IgD-negative memory B cell (primary cell): Measurements from ENCODE around the gene NPL. TPM values are rescaled to one million over a fixed set of nuclear protein-coding genes. Genes with fewer than 3 reads are reported as not detected.

Experiments used
- H3K27ac Mint-ChIP-seq, 3 donors: one replicate each; pipeline ENCODE4 v1.8.0; 2020 to 2022; ENCODE audit warnings: mild to moderate bottlenecking in 3 of 3, mixed read lengths in 3 of 3, moderate library complexity in 1 of 3
- H3K27me3 Mint-ChIP-seq: one replicate; pipeline ENCODE4 v1.8.0; 2021; ENCODE audit warnings: mixed read lengths
- H3K36me3 Mint-ChIP-seq: one replicate; pipeline ENCODE4 v1.8.0; 2020; ENCODE audit warnings: mild to moderate bottlenecking, mixed read lengths
- H3K4me1 Mint-ChIP-seq, 3 donors: one replicate each; pipeline ENCODE4 v1.8.0; 2020 to 2022; ENCODE audit warnings: mixed read lengths in 3 of 3, mild to moderate bottlenecking in 1 of 3
- H3K4me3 Mint-ChIP-seq, 4 donors: one replicate each; pipeline ENCODE4 v1.8.0; 2020 to 2022; ENCODE audit warnings: mild to moderate bottlenecking in 4 of 4, mixed read lengths in 4 of 4, moderate library complexity in 3 of 4
- H3K9me3 Mint-ChIP-seq, 3 donors: one replicate each; pipeline ENCODE4 v1.8.0; 2020 to 2021; ENCODE audit warnings: mixed read lengths in 3 of 3, mild to moderate bottlenecking in 1 of 3
- polyA plus RNA-seq: library from polyadenylated mRNA; unstranded; fragments of 300-500 nt; fragmentation: Illumina TruSeq; gene quantifications from one replicate; pipeline ENCODE4 v1.2.3, GENCODE V29; 2021

The NPL gene
- polyA plus RNA-seq, 1 donor from 2014 or later: 4.8 TPM

DNA sequence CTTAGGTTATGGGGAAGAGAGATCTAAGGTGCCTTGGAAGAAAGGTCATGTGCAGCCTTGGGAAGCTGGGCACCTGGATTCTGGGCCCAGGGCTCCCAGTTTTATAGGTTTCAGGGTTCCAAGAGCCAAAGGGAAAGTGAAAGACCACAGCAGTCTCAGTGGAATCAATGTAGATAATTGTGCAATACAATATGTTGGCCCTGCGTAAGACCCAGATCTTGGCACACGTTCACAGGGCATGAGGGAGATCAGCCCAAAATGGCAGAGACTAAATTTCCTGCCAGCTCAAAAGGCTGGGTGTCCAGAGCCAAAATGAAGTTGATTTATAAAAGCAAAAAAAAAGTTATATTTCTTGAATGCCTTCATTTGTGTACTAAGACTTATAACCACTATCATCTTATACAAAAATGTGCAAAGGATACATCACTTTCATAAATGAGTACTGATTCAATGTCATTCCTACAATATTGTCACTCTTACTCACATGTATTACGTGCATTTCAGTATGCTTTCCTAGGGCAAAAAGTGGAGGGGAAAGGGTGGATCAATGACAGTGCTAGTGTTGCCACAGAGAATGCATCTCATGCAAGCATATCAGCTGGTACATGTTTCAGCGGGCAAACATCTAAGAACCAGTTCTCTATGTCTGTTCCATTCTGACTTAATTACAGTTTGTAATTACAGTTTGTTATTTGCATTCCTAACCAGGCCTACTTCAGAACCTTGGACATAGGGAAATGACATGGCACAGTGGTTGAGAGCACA lies 22.5 kb upstream of the NPL start:
- no peak overlapping the region for H3K27ac Mint-ChIP-seq
- no peaks in the 10 kb centered on the region for H3K36me3 Mint-ChIP-seq
- H3K9me3 Mint-ChIP-seq: peaks cover 0 to 1% (median 0%) of the 10 kb centered on the region in 3 donors

DNA sequence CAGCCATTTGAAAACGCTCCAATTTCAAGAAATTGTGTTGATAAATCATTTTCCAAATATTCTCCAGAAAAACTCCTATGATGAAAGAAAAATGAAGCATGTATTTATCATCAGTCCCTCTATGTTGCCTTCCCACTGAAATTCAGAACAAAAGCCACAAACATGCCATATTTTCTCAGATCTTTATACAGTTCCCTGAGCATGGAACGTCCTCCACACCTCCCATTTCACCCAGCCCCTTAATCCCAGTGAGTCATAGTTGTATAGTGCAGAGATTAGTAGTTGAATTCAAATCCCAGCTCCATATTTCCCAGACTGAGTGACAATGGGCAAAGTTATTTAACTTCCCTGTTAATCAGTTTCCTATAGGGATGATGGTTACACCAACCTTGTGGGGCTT lies 20.6 kb upstream of the NPL start:
- H3K4me1 Mint-ChIP-seq: no peaks in the 10 kb centered on the region
- no peak overlapping the region for H3K4me3 Mint-ChIP-seq
- peaks cover 1 to 4% (median 2%) of the 10 kb centered on the region in 3 donors for H3K9me3 Mint-ChIP-seq
- no peaks in the 10 kb centered on the region for H3K36me3 Mint-ChIP-seq
- H3K27me3 Mint-ChIP-seq: peaks cover 4% of the 10 kb centered on the region
- no peak overlapping the region for H3K27ac Mint-ChIP-seq

More for the DNA sequence above, 22.5 kb upstream of the NPL start:
- peaks cover 1% of the 10 kb centered on the region for H3K27me3 Mint-ChIP-seq
- peaks cover 0 to 4% (median 0%) of the 10 kb centered on the region in 3 donors for H3K4me1 Mint-ChIP-seq
- no peak overlapping the region for H3K4me3 Mint-ChIP-seq

DNA sequence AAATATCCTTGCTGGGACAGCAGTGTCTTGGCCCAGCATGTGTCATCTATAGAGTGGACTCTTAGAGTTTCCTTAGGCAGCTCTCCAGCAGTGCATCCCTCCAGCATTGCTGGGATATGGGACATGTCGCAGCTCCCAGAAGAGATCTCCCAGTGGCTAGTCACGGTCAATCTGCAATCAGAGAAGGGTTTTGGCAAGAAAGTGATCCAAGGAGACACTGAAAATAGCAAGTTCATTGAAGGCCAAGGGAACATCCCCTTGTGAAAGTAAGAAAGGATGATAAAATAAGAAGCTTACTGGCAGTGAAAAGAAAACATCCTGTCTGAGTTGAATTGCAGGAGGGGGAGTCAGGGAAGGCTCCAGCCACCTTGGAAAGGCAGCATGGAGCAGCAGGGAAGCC lies 19.3 kb upstream of the NPL start:
- Mint-ChIP-seq H3K4me1 (peaks cover 0 to 1% (median 0%) of the 10 kb centered on the region in 3 donors), H3K27ac (no peak overlapping the region), H3K4me3 (no peak overlapping the region), H3K27me3 (peaks cover 7% of the 10 kb centered on the region), H3K9me3 (peaks cover 0 to 5% (median 2%) of the 10 kb centered on the region in 3 donors), H3K36me3 (no peaks in the 10 kb centered on the region)

DNA sequence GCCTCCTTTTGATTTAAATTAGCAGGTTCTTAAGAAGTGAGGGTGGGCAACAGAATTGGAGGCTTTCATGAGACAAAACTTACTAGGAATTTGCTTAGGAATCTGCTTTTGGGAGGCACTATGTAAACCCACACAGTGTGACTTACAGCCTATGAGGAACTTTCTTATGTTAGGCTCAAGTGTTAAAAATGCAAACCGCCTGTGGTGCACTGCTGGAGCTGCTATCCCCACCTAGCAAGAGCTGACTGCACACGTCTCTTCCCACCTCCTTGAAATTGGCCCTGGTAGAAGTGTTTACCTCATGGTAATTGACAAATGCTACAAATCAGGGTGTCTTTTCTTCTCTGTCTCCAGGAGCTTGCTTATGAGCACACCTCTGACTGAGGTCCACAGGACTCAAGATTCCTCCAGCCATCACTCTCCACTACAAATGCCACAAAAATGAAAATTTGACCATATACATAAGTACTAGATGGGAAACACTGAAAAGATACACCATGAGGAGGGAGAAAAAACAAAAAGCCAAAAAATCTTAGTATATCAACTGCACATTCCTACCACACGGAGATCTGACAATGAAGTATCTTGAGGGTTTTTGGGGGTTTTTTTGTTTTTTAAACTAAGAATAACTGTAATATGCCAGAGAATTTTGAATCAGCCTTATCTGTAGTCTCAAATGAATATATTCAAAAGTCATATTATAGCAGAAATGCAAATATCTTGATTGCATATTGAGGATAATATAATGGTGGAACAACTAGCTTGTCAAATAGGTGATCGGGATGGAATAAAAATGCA lies 18.2 kb upstream of the NPL start:
- Mint-ChIP-seq H3K27ac (no peak overlapping the region), H3K36me3 (no peaks in the 10 kb centered on the region), H3K4me1 (peaks cover 0 to 1% (median 0%) of the 10 kb centered on the region in 3 donors), H3K27me3 (peaks cover 7% of the 10 kb centered on the region), H3K4me3 (no peak overlapping the region), H3K9me3 (peaks cover 0 to 5% (median 2%) of the 10 kb centered on the region in 3 donors)

DNA sequence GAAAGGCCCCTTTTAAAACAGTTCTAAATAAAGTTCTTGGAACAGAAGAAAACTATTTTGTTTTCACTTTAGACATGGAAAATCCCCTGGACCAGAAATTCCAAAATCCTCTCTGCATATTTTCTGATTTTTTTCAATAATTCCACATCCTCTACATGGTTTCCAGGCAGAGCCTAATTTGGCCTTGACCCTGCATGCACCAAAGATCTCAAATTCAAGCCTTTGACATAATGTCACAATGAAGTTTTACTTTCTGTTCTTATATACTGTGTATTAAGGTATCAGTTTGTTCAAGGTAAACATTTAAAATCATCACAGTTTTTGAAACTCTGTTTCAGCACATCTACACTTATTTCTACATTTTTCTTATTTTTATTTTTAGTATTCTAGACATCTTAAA lies 12.2 kb upstream of the NPL start:
- H3K27me3 Mint-ChIP-seq: peaks cover 7% of the 10 kb centered on the region
- H3K4me3 Mint-ChIP-seq: no peak overlapping the region
- peaks cover 0 to 5% (median 2%) of the 10 kb centered on the region in 3 donors for H3K9me3 Mint-ChIP-seq
- no peak overlapping the region for H3K27ac Mint-ChIP-seq
- no peaks in the 10 kb centered on the region for H3K36me3 Mint-ChIP-seq
- peaks cover 0 to 11% (median 8%) of the 10 kb centered on the region in 3 donors for H3K4me1 Mint-ChIP-seq

DNA sequence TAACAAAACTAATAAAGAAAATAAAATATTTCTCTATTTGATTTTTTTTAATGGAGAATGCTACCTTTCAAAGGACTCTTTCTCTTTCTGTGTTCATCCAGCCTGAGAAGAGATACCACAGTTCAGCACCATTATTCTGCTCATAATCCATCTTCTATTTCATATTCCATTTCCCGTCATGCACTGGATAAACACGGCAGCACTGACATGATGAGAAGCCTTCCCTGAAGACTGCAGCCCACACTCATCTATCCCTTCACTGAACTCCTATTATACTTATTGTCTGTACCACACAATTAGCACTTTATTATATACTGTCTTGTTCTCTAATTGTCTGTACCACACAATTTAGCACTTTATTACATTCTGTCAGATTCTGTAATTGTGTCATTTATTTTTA lies 10.7 kb upstream of the NPL start:
- no peak overlapping the region for H3K27ac Mint-ChIP-seq
- H3K36me3 Mint-ChIP-seq: no peaks in the 10 kb centered on the region
- peaks cover 0 to 11% (median 8%) of the 10 kb centered on the region in 3 donors for H3K4me1 Mint-ChIP-seq
- no peak overlapping the region for H3K4me3 Mint-ChIP-seq
- peaks cover 0 to 2% (median 0%) of the 10 kb centered on the region in 3 donors for H3K9me3 Mint-ChIP-seq
- peaks cover 5% of the 10 kb centered on the region for H3K27me3 Mint-ChIP-seq

DNA sequence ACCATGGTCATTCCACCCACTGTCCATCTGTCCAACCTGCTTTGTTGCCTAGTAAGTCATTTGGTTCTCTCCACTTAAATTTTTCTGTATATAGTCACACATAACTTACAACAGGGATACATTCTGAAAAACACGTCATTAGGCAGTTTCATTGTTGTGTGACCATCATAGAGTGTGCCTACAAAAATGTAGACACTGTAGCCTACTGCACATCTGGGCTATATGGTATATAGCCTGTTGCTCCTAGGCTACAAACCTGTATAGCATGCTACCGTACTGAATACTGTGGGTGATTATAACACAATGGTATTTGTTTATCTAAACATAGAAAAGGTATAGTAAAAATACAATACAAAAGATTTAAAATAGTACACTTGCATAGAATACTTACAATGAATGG lies 10.0 kb upstream of the NPL start:
- no peaks in the 10 kb centered on the region for H3K9me3 Mint-ChIP-seq
- H3K4me3 Mint-ChIP-seq: no peak overlapping the region
- H3K36me3 Mint-ChIP-seq: no peaks in the 10 kb centered on the region
- no peaks in the 10 kb centered on the region for H3K27me3 Mint-ChIP-seq
- peaks cover 0 to 10% (median 8%) of the 10 kb centered on the region in 3 donors for H3K4me1 Mint-ChIP-seq
- H3K27ac Mint-ChIP-seq: no peak overlapping the region

DNA sequence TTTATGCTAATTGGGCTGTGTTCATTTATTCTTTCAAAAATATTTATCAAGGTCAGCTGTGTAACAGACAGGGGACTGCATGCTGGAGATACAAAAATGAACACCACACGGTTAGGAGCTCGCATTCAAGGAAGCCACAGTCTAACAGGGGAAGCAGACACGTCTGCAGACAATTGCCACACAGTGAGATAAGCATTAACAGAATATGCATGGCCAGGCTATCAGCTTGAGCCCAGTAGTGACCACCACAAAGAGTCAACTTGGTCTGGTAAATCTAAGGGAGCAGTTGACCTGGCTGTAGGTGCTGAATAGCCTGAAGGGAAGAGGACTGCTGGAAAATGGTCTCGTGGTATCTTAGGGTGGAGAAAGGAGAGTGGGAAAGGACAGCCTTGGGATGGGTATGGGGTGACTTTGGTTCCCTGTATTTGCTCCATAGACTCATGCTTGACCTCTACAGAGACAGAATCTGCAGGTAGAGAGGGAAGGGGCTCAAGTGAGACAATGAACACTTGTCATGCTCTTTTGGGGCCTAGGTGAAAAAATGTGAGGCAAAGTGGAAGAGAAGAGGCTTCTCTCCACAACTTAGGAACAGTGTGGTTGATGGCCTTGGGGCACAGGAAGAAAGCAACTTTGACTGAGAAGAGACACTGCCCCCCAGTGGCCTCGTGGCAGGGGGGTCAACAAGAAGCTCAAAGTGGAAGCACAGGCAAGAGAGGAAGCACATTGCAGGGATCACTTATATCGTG lies 7.6 kb upstream of the NPL start:
- H3K4me1 Mint-ChIP-seq: peaks cover 0 to 10% (median 8%) of the 10 kb centered on the region in 3 donors
- H3K4me3 Mint-ChIP-seq: no peak overlapping the region
- no peaks in the 10 kb centered on the region for H3K36me3 Mint-ChIP-seq
- H3K9me3 Mint-ChIP-seq: no peaks in the 10 kb centered on the region
- no peak overlapping the region for H3K27ac Mint-ChIP-seq
- H3K27me3 Mint-ChIP-seq: no peaks in the 10 kb centered on the region

DNA sequence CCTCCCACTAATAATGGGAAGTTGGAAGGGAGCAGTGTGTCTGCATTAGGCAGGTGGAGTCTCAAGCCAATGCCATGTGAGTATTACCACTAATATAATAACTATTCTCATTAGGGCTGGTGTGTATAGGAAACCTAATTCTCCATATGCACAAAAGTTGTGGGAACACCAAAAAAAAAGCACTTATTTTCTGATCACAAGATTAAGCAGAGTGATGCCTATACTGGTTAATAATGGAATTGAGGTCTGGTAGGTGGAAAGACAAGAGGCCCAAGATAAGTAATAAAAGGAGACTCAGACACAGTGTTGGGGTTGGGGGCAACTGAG lies 7.0 kb upstream of the NPL start:
- Mint-ChIP-seq H3K4me1 (peaks cover 0 to 10% (median 8%) of the 10 kb centered on the region in 3 donors), H3K36me3 (no peaks in the 10 kb centered on the region), H3K9me3 (no peaks in the 10 kb centered on the region), H3K27me3 (no peaks in the 10 kb centered on the region), H3K27ac (no peak overlapping the region), H3K4me3 (no peak overlapping the region)

DNA sequence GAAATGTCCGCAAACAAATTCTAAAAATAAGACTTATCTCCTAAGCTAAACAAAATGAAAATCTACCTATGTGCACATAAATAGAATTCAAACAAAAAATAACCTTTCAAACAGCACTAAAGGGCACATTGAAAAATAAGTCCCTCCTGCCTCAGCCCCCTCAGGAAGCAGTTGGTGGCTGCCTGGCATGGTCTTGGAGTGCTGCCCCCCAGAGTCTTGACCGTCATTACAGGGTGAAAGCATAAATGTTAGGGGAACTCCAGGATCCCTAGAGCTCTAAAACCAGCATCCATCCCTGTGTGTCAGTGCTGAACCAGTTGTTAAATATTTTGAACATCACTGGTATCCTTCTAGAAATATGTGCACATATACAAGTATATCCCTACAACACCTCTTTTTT lies 6.5 kb upstream of the NPL start:
- Mint-ChIP-seq H3K27me3 (no peaks in the 10 kb centered on the region), H3K4me3 (no peak overlapping the region), H3K9me3 (no peaks in the 10 kb centered on the region), H3K27ac (no peak overlapping the region), H3K36me3 (no peaks in the 10 kb centered on the region), H3K4me1 (peaks cover 0 to 10% (median 8%) of the 10 kb centered on the region in 3 donors)

DNA sequence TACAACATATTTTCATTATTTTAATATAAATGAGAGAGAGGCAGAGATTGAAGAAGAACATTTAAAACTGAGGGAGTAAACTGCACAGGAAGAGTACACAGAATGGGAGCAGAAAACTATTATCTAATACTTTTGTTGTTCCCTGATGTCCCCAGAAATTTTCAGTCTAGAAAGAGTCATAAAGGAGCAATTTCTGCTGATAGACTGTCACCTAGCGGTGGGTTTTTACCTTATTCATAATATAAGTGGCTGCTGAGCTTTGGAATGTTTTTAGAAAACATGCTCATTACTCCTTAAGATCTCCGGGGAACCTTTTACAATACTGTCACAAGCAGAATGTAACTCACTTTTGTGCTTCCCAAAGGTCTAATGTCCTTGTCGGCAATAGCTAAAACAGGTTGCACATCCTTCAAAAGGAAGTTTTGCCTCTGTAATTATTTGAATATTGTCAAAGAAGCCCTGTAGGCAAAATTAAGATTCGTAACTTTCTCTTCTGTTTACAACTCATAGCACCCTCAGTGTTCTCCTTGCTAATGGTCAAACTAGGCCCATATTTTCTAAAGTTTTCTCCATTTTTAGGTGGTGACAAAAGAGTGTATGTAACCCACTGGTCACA lies 4.9 kb upstream of the NPL start:
- Mint-ChIP-seq H3K4me3 (peak overlapping the region in 1 of 4 donors; percentile 29), H3K4me1 (peaks cover under 1 to 15% (median 11%) of the 10 kb centered on the region in 3 donors), H3K36me3 (no peaks in the 10 kb centered on the region), H3K27me3 (no peaks in the 10 kb centered on the region), H3K9me3 (no peaks in the 10 kb centered on the region), H3K27ac (no peak overlapping the region)

DNA sequence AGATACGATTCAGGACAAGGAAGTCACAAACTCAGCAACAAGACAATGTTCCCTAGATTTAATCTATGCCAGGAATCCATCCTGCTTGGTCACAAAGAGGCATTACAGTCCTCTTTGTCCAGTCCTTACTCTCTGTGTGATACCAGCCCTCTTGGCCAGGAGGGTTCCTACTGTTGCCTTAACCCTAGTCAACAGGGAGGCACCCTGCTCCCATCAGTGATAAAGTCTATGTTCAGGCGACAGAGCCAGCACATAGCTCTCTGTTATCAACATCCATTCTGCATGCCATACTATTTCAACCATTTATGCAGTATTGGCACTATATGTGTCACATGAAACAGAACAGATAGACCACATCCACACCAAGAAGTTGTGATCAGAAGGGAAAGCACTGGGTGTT lies 4.4 kb upstream of the NPL start:
- no peaks in the 10 kb centered on the region for H3K36me3 Mint-ChIP-seq

DNA sequence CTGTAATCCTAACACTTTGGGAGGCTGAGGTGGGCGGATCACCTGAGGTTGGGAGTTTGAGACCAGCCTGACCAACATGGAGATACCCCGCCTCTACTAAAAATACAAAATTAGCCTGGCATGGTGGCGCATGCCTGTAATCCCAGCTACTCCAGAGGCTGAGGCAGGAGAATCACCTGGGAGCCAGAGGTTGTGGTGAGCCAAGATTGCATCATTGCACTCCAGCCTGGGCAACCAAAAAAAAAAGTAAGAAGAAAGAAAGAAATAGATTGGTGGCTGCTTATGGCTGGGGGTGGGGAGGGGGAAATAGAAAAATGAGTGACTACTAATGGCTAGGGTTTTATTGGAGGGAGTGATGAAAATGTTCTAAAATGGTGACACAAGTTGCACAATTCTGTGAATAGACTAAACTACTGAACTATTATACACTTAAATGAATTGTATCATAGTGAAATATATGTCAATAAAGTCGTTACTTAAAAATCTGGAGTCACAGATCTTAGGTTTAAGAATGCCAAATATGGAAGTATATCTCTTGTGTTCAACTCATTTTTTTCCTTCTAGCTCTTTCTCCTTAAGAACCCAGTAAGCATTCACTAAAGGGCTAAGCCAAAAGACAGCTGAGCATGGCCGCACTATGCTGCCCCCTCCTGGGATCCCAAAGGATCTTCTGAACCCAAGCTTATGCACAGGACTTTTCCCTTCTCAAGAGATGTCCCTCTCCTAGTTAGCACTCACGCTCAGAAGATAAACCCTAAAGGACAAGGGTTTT lies 3.2 kb upstream of the NPL start:
- Mint-ChIP-seq H3K9me3 (no peaks in the 10 kb centered on the region), H3K27me3 (no peaks in the 10 kb centered on the region), H3K4me1 (peaks cover 10 to 15% (median 15%) of the 10 kb centered on the region in 3 donors), H3K4me3 (peak overlapping the region in 2 of 4 donors; percentile 21 to 74), H3K27ac (no peak overlapping the region), H3K36me3 (no peaks in the 10 kb centered on the region)

More for the DNA sequence above, 4.4 kb upstream of the NPL start:
- Mint-ChIP-seq H3K4me3 (no peak overlapping the region), H3K27me3 (no peaks in the 10 kb centered on the region), H3K27ac (no peak overlapping the region), H3K9me3 (no peaks in the 10 kb centered on the region), H3K4me1 (peaks cover 5 to 17% (median 15%) of the 10 kb centered on the region in 3 donors)

DNA sequence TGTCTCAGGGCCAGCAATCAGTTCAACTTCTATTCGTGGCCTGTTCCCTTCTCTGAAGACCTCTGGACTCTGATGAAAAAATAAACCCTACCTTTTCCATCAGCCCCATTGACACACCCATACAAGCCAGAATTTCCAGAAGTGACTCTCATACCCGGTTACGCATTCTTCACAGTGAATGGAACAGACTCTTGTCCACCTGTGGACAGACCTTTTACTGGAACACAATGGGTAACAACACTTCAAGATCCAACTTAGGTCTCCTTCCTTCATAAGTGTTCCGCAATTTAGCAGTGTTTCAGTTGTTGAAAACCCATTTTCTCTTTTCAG lies 2.6 kb upstream of the NPL start:
- no peaks in the 10 kb centered on the region for H3K9me3 Mint-ChIP-seq
- peaks cover 10 to 15% (median 11%) of the 10 kb centered on the region in 3 donors for H3K4me1 Mint-ChIP-seq

More for the DNA sequence above, 2.6 kb upstream of the NPL start:
- Mint-ChIP-seq H3K27me3 (no peaks in the 10 kb centered on the region), H3K36me3 (no peaks in the 10 kb centered on the region), H3K27ac (no peak overlapping the region), H3K4me3 (peak overlapping the region in 2 of 4 donors; percentile 21 to 74)
